IgD-negative memory B cell (primary cell): ENCODE results near the gene MYD88. TPM values are rescaled to one million over a fixed set of nuclear protein-coding genes. Genes with fewer than 3 reads are reported as not detected.
"Not testable (repeated sequence)": the region's sequence is repeated elsewhere in the genome, so short reads cannot be mapped to it uniquely, and the experiment has no call there.

Source experiments
- H3K27ac Mint-ChIP-seq, 3 donors: one replicate each; pipeline ENCODE4 v1.8.0; 2020 to 2022; ENCODE audit warnings: mild to moderate bottlenecking in 3 of 3, mixed read lengths in 3 of 3, moderate library complexity in 1 of 3
- H3K27me3 Mint-ChIP-seq: one replicate; pipeline ENCODE4 v1.8.0; 2021; ENCODE audit warnings: mixed read lengths
- H3K36me3 Mint-ChIP-seq: one replicate; pipeline ENCODE4 v1.8.0; 2020; ENCODE audit warnings: mild to moderate bottlenecking, mixed read lengths
- H3K4me1 Mint-ChIP-seq, 3 donors: one replicate each; pipeline ENCODE4 v1.8.0; 2020 to 2022; ENCODE audit warnings: mixed read lengths in 3 of 3, mild to moderate bottlenecking in 1 of 3
- H3K4me3 Mint-ChIP-seq, 4 donors: one replicate each; pipeline ENCODE4 v1.8.0; 2020 to 2022; ENCODE audit warnings: mild to moderate bottlenecking in 4 of 4, mixed read lengths in 4 of 4, moderate library complexity in 3 of 4
- H3K9me3 Mint-ChIP-seq, 3 donors: one replicate each; pipeline ENCODE4 v1.8.0; 2020 to 2021; ENCODE audit warnings: mixed read lengths in 3 of 3, mild to moderate bottlenecking in 1 of 3
- polyA plus RNA-seq: library from polyadenylated mRNA; unstranded; fragments of 300-500 nt; fragmentation: Illumina TruSeq; gene quantifications from one replicate; pipeline ENCODE4 v1.2.3, GENCODE V29; 2021

The MYD88 gene
- polyA plus RNA-seq, 1 donor from 2014 or later: 83.0 TPM

DNA sequence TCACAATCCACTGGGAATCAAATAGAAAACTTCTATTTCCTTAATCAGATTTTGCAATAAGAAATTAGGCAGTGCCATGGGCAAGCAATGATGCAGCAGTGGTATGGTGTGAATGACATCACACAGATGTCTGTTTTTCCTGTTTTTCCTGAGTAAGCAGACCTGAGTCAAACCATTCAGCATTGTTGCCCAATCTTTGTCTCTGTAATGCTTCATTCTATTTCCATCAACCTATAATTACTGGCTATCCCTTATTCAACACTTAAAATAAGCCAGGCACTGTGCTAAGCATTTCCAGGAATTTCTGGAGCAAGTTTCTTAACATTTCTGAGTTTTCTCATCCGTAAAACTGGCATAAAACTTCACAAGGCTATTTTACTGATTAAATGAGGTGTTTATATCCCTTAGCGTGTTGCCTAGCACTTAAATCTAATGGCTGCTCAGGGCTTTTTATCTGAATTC lies 15.6 kb downstream of the MYD88 start:
- H3K27me3 Mint-ChIP-seq: no peaks in the 10 kb centered on the region
- peaks cover 23 to 26% (median 24%) of the 10 kb centered on the region in 3 donors for H3K4me1 Mint-ChIP-seq
- peaks cover 0 to 2% (median 0%) of the 10 kb centered on the region in 3 donors for H3K9me3 Mint-ChIP-seq
- H3K4me3 Mint-ChIP-seq: no peak overlapping the region
- no peaks in the 10 kb centered on the region for H3K36me3 Mint-ChIP-seq
- H3K27ac Mint-ChIP-seq: no peak overlapping the region

DNA sequence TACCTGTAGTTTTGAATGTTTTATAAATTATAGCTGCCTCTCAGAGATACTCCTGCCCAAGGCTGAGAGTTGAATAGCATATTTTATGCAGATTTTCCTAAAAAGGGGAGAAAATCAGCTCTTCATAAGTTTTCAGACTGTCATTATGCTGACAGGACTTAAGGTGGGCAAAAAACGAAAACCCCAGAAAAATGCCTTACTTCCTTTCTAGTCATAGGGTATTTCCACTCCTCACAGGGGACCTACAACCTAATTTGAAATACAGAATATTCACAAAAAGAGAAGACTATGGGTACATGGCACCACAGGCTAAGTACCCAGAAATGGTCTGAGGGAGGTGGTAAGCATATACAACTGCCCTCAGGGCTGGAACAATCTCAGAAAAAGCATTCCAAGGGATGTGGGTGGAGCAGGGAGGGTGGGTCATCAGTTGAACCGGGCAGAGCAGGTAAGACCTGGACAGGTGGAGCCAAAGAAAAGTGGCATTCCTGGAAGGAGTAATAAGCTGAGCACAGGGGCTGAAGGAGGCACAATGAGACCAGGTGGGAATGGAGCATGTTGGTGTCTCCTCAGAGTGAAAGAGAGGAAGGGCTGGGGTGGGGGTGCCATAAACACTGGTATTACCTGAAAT lies 16.3 kb downstream of the MYD88 start:
- no peaks in the 10 kb centered on the region for H3K27me3 Mint-ChIP-seq
- peak overlapping the region in 1 of 4 donors; percentile 67 for H3K4me3 Mint-ChIP-seq
- H3K9me3 Mint-ChIP-seq: peaks cover 0 to 2% (median 0%) of the 10 kb centered on the region in 3 donors
- no peaks in the 10 kb centered on the region for H3K36me3 Mint-ChIP-seq
- no peak overlapping the region for H3K27ac Mint-ChIP-seq
- H3K4me1 Mint-ChIP-seq: peaks cover 17 to 19% (median 19%) of the 10 kb centered on the region in 3 donors

DNA sequence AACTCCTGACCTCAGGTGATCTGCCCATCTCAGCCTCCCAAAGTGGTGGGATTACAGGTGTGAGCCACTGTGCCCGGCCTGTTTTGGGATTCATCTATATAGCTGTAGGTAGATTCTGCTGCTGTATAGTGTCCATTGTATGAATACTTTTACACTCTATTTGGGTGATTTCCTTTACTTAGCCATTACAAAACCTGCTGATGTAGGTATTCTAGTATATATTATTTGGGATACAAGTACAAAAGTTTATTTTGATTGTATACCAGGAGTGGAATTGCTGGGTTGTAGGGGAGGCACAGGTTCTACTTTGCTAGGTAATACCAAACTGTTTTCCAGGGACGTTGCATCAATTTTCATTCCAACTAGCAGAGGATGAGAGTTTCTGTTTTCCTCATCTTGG lies 17.4 kb downstream of the MYD88 start:
- Mint-ChIP-seq H3K4me1 (peaks cover 11 to 19% (median 16%) of the 10 kb centered on the region in 3 donors), H3K9me3 (peaks cover 0 to 2% (median 0%) of the 10 kb centered on the region in 3 donors), H3K36me3 (no peaks in the 10 kb centered on the region), H3K27me3 (no peaks in the 10 kb centered on the region), H3K4me3 (no peak overlapping the region), H3K27ac (peak overlapping the region in 2 of 3 donors; percentile 35 to 38)

DNA sequence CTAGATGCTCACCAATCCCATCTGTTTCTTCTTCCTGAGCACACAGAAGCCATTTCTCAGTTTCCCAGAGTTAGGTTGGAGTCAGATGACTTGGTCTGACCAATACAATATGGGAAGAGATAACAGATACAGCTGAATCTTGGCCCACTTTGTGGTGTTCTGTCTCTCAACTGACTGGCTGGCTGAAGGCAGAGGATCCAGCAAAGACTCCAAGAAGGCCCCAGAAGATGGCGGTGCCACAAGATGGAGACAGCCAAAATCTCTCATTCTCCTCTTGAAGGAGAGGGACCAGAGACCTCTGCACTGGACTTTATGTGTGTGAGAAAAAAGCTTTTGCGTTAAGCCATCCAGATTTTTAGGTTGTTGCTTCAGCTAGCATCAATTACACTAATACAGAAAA lies 18.7 kb downstream of the MYD88 start:
- Mint-ChIP-seq H3K27me3 (no peaks in the 10 kb centered on the region), H3K27ac (no peak overlapping the region), H3K9me3 (no peaks in the 10 kb centered on the region), H3K36me3 (no peaks in the 10 kb centered on the region), H3K4me3 (no peak overlapping the region), H3K4me1 (peaks cover 0 to 10% (median 7%) of the 10 kb centered on the region in 3 donors)

DNA sequence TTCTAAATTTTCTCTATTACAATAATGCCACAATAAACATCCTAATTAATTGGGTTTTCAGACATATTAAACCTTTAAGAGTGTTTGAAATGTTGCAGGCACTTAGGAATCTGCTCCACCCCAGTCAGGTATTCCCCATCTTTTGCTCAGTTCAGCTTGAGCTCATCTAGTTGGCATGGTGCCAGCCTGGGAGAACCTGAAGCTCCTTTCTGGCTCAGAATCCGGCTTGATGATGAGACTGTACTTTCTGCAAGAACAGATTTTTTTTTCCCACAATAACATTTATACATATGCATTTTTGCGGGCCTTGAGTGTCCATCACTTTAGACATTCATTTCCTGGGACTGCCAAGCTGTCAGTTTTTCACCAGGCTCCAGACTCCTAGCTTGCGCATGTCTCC lies 19.1 kb downstream of the MYD88 start:
- Mint-ChIP-seq H3K36me3 (no peaks in the 10 kb centered on the region), H3K27ac (no peak overlapping the region), H3K9me3 (no peaks in the 10 kb centered on the region), H3K27me3 (no peaks in the 10 kb centered on the region), H3K4me3 (no peak overlapping the region), H3K4me1 (peaks cover 0 to 10% (median 7%) of the 10 kb centered on the region in 3 donors)

DNA sequence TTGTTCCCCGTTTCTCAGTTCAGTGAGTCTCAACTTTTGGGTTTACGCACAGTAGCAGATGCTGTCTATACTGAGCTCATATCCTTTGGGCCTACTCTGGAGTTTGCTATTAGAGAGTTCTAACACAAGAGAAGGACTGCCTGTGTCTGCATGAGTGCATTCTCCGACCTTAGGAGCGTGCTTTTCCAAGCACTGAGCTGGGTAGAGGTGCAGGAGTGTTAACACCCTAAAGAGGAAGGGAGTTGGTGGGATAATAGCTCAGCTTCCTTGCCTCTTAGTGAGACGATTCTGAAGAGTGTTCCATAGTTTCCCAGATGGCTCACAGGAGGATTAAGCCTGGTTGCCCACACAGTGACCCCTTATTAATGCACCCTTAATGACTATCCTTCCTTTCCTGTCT lies 20.0 kb downstream of the MYD88 start:
- H3K36me3 Mint-ChIP-seq: no peaks in the 10 kb centered on the region
- H3K4me3 Mint-ChIP-seq: no peak overlapping the region
- peaks cover 0 to 11% (median 7%) of the 10 kb centered on the region in 3 donors for H3K4me1 Mint-ChIP-seq
- H3K9me3 Mint-ChIP-seq: no peaks in the 10 kb centered on the region
- no peaks in the 10 kb centered on the region for H3K27me3 Mint-ChIP-seq
- no peak overlapping the region for H3K27ac Mint-ChIP-seq

DNA sequence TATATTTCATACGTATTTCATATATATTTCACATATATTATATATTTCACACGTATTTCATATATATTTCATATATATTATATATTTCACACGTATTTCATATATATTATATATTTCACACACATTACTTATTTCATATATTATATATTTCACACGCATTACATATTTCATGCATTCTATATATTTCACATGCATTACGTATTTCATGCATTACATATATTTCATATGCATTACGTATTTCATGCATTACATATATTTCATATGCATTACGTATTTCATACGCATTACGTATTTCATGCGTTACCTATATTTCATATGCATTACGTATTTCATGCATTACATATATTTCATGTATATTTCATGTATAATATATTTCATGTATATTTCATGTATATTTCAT lies 22.2 kb downstream of the MYD88 start:
- not testable (repeated sequence) for H3K36me3 Mint-ChIP-seq

DNA sequence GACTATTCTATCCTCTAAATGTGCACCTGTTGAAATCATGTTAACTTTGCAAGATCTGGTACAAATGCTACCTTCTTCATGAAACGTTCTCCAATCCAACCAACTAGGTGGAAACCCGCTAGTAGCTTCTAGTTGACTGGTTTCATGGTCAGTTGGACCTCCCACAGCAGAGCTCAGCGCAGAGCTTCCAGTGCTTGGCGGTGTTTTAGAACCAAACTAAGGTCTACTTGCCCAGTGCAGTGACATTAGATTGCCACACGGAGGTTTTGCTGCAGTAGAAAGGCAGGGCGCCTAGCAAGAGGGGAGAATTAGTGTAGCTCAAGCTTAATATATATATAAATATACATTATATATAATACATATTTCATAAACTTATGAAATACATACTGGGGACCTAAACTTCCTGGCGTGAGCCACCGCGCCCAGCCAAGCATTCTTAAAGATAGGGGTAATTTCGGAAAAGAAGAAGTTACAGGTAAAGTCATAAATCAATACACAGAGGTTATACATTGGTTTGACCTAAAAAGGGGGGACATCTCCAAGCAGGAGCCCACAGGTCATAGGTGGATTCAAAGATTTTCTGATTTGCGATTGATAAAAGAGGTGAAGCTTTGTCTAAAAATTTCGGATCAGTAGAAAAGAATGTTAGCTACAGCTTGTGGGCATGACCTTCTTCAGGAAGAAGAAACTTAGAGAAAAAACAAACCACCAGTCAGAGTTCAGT lies 24.8 kb downstream of the MYD88 start:
- Mint-ChIP-seq H3K4me3 (peak overlapping the region in 3 of 4 donors; percentile 21 to 95 (median 88)), H3K4me1 (peaks cover 15 to 21% (median 19%) of the 10 kb centered on the region in 3 donors), H3K9me3 (no peaks in the 10 kb centered on the region), H3K36me3 (peaks cover 2% of the 10 kb centered on the region), H3K27ac (peak overlapping the region in 2 of 3 donors; percentile 46 to 95), H3K27me3 (no peaks in the 10 kb centered on the region)

More for the DNA sequence above, 22.2 kb downstream of the MYD88 start:
- not testable (repeated sequence) for H3K4me1 Mint-ChIP-seq, H3K4me3 Mint-ChIP-seq, H3K27me3 Mint-ChIP-seq, H3K27ac Mint-ChIP-seq, H3K9me3 Mint-ChIP-seq

DNA sequence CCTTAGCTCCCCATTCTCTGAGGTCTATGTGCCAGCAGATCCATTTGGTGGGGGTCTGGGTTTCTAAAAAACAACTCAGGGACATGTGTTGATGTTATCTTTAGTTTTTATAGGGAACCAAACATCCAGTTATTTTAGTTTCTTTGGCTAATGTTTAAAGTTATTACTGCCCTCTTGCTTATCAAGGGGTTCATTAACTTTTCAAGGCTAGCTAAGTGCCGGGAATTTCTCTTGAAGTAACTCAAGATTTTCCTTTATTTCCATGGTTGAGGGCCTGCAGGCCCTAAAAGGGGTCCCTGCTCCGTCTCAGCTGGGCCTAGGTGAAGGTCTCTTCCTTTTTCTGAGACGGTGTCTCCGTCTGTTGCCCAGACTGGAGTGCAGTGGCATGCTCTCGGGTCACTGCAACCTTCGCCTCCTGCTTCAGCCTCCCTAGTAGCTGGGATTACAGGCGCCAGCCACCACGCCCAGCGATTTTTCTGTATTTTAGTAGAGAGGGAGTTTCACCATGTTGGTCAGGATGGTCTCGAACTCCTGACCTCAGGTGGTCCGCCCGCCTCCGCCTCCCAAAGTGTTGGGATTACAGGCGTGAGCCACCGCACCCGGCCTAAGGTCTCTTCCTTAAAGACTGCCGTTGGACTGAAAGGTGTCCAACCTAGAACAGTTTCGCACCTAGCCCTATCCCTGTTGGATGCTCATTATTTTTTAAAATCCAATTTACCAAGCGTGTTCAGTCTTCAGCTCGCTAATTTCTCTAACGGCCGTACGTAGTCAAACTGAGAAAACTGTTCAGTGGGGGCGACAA lies 25.6 kb downstream of the MYD88 start:
- H3K27ac Mint-ChIP-seq: peak overlapping the region; percentile 95 to 100 (median 99)
- H3K4me1 Mint-ChIP-seq: peaks cover 18 to 24% (median 21%) of the 10 kb centered on the region in 3 donors
- H3K9me3 Mint-ChIP-seq: no peaks in the 10 kb centered on the region
- H3K27me3 Mint-ChIP-seq: no peaks in the 10 kb centered on the region
- peak overlapping the region; percentile 88 to 96 (median 94) for H3K4me3 Mint-ChIP-seq
- H3K36me3 Mint-ChIP-seq: peaks cover 2% of the 10 kb centered on the region

DNA sequence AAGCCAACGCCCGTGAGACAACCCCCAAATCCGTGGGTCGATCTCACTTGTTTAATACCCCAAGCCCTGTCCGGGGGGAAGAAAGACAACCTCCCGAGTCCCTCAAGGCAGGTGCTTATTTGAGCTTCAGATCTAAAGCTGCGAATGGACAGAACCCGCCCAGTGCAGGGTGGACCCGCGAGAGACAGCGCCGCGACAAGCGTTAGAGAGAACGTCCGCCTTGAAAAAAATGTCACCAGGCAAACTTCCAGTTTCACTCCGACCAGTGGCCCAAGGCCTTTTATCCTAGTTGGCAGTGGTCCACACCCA lies 26.1 kb downstream of the MYD88 start:
- peak overlapping the region; percentile 95 to 100 (median 99) for H3K27ac Mint-ChIP-seq
- H3K36me3 Mint-ChIP-seq: peaks cover 3% of the 10 kb centered on the region
- peak overlapping the region; percentile 88 to 96 (median 94) for H3K4me3 Mint-ChIP-seq
- no peaks in the 10 kb centered on the region for H3K9me3 Mint-ChIP-seq
- peaks cover 21 to 27% (median 21%) of the 10 kb centered on the region in 3 donors for H3K4me1 Mint-ChIP-seq
- H3K27me3 Mint-ChIP-seq: no peaks in the 10 kb centered on the region

DNA sequence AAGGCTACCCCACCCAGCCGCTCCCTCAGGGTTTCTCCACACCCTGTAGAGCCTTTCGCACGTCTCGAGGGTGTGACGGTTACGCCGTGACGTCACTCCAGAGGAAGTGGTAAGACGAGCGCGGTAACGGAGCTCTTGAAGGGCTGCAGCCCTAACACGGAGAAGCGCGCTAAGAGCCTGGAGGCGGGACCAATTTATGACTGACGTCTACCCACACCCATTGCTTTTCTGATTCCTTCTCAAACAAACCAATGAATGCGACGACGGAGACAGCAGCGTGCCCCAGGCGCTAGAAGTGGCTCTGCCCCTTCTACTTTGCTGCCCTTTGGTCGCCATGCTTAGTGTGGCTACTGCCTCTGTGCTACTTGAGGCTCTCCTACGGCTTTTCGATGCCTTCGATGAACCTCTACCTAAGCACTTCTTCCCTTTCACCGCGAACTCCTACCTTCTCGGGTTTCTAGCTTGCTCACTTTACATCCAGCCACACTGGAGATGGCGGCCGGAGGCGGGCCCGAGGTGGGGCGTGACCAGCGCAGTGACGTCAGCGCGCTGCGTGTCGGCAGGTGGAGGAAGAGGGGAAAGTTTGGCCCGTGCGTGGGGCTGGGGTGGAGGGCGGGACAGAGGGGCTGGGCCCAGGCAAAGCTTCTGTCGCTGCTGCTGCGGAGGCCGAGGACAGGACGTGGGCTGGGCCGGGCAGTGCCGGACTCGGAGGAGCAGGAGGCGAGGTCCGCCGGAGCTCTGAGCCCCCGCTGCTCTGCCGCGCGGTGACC lies 26.7 kb downstream of the MYD88 start, which contains the start of gene OXSR1:
TSS of gene OXSR1 (plus strand) at position 586 of the 770 bp plus-strand sequence. CDS start 340 bp downstream, outside the sequence.
- H3K27me3 Mint-ChIP-seq: no peaks in the 10 kb centered on the region
- H3K4me1 Mint-ChIP-seq: peaks cover 21 to 28% (median 23%) of the 10 kb centered on the region in 3 donors
- peak within 1 kb of the TSS; percentile 88 to 96 (median 94) for H3K4me3 Mint-ChIP-seq
- H3K9me3 Mint-ChIP-seq: no peaks in the 10 kb centered on the region
- peaks cover 3% of the 10 kb centered on the region for H3K36me3 Mint-ChIP-seq
- H3K27ac Mint-ChIP-seq: peak within 1 kb of the TSS; percentile 95 to 100 (median 99)

DNA sequence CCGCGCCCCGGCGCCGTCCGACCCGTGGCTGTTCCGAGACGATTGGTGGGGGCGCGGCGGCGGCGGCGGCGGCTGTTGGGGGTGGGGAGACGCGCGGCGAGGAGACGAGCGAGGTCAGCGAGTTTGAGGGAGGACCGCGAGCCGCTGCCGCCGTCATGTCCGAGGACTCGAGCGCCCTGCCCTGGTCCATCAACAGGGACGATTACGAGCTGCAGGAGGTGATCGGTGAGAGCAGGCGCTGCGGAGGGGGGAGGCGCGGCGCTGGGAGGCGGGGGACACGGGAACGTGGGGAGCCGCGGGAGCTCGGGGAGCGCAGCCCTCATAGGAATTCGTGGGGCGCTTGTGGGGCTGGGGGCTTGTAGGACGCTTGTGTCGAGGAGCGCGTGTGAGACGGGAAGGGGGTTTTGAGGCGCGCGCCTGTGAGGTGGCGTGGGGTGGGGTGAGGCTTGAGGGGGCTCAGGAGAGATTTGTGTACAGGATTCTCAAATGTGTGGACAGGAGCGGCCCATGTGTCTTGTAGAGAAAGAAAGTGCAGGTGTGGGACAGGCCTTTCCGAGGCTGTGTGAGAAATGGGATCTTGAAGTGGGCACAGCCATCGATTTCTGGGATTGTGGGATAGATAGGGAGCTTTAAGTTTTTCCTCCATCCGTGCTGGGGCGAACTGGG lies 27.4 kb downstream of the MYD88 start:
- Mint-ChIP-seq H3K4me1 (peaks cover 21 to 28% (median 23%) of the 10 kb centered on the region in 3 donors), H3K4me3 (peak overlapping the region; percentile 88 to 96 (median 94)), H3K27me3 (no peaks in the 10 kb centered on the region), H3K27ac (peak overlapping the region; percentile 95 to 100 (median 99)), H3K9me3 (no peaks in the 10 kb centered on the region), H3K36me3 (peaks cover 3% of the 10 kb centered on the region)

DNA sequence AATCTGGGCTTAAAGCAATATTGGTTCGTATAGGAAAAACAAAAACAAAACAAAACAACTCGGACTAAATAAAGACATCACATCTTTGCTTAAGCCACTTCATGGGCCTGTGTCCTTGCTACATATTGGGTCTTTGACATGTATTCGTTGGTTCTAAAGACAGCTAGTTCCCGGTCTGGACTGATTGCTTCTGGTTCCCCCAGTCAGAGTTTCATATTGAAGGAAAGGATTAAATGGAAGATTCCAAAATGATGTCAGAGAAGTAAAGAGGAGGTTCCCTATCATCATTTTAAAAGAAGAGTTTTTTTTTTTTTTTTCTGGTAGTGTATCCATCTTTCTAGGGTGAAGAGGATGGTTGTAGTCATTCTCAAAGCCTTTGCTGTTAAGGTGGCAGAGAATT lies 29.1 kb downstream of the MYD88 start:
- peak overlapping the region; percentile 2 to 86 (median 68) for H3K27ac Mint-ChIP-seq
- H3K36me3 Mint-ChIP-seq: peaks cover 3% of the 10 kb centered on the region
- peak overlapping the region in 3 of 4 donors; percentile 6 to 84 (median 58) for H3K4me3 Mint-ChIP-seq
- H3K27me3 Mint-ChIP-seq: no peaks in the 10 kb centered on the region
- no peaks in the 10 kb centered on the region for H3K9me3 Mint-ChIP-seq
- H3K4me1 Mint-ChIP-seq: peaks cover 26 to 35% (median 33%) of the 10 kb centered on the region in 3 donors
